ENCODE measurements around the gene TMPRSS7. TPM values are rescaled to one million over a fixed set of nuclear protein-coding genes. Genes with fewer than 3 reads are reported as not detected.
"Not testable (repeated sequence)": the region's sequence is repeated elsewhere in the genome, so short reads cannot be mapped to it uniquely, and the experiment has no call there.

TMPRSS7 gene
- total RNA-seq, 2 donors from 2014 or later = 0.24 to 1.6 TPM

- no peak overlapping the region for H3K27ac Mint-ChIP-seq
- H3K27me3 Mint-ChIP-seq = no peaks in the 10 kb centered on the region
- no peak overlapping the region for H3K4me3 Mint-ChIP-seq
- H3K36me3 Mint-ChIP-seq (ENCODE audit: low read depth) = no peaks in the 10 kb centered on the region
- no peak for ATAC-seq (replicated peaks)
- H3K9me3 Mint-ChIP-seq = no peaks in the 10 kb centered on the region
- H3K4me1 Mint-ChIP-seq = no peaks in the 10 kb centered on the region
Observed at GRCh38 chr3:112030901-112031300, 3.6 kb upstream of the TMPRSS7 start.

- Mint-ChIP-seq H3K4me1 (no peaks in the 10 kb centered on the region), H3K27me3 (no peaks in the 10 kb centered on the region)
Observed at GRCh38 chr3:112032098-112032731, 2.3 kb upstream of the TMPRSS7 start.

DNA sequence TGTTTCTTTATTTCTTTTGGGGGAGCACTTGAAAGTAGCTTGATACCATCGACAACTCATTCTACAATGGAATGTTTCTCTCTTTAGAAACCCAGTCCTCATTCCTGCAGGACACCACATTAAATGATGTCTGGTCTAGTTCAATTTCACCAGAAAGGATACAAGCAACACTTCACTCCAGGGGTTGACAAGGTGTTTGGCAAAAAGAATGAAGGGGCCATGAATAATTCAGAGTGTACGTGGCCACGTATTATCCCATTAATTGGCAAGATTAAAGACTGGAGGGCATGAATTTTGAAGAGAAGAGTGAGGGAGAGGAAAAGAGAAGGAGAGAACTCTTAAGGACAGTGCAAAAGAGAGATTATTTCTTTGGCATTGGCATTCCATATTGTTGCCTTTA, 705 bp downstream of the TMPRSS7 start:
- Mint-ChIP-seq H3K9me3 (no peaks in the 10 kb centered on the region), H3K4me3 (no peak overlapping the region), H3K36me3 (ENCODE audit: low read depth) (no peaks in the 10 kb centered on the region), H3K4me1 (no peaks in the 10 kb centered on the region), H3K27ac (no peak overlapping the region), H3K27me3 (no peaks in the 10 kb centered on the region)
- ATAC-seq (replicated peaks) = no peak

More at GRCh38 chr3:112032098-112032731, 2.3 kb upstream of the TMPRSS7 start:
- Mint-ChIP-seq H3K27ac (no peak overlapping the region), H3K9me3 (no peaks in the 10 kb centered on the region), H3K36me3 (ENCODE audit: low read depth) (no peaks in the 10 kb centered on the region), H3K4me3 (no peak overlapping the region)
- no peak for ATAC-seq (replicated peaks)

GRCh38 chr3:112037194-112037593, 2.7 kb downstream of the TMPRSS7 start:
- H3K9me3 Mint-ChIP-seq; H3K4me1 Mint-ChIP-seq; H3K4me3 Mint-ChIP-seq; ATAC-seq (replicated peaks); H3K36me3 Mint-ChIP-seq (ENCODE audit: low read depth); H3K27ac Mint-ChIP-seq; H3K27me3 Mint-ChIP-seq: not testable (repeated sequence)

- H3K9me3 Mint-ChIP-seq = no peaks in the 10 kb centered on the region
- ATAC-seq (replicated peaks) = no peak
- no peaks in the 10 kb centered on the region for H3K4me1 Mint-ChIP-seq
- H3K4me3 Mint-ChIP-seq = no peak overlapping the region
- no peaks in the 10 kb centered on the region for H3K27me3 Mint-ChIP-seq
- H3K36me3 Mint-ChIP-seq (ENCODE audit: low read depth) = no peaks in the 10 kb centered on the region
- H3K27ac Mint-ChIP-seq = no peak overlapping the region
Observed at GRCh38 chr3:112038863-112039262, 4.3 kb downstream of the TMPRSS7 start.

DNA sequence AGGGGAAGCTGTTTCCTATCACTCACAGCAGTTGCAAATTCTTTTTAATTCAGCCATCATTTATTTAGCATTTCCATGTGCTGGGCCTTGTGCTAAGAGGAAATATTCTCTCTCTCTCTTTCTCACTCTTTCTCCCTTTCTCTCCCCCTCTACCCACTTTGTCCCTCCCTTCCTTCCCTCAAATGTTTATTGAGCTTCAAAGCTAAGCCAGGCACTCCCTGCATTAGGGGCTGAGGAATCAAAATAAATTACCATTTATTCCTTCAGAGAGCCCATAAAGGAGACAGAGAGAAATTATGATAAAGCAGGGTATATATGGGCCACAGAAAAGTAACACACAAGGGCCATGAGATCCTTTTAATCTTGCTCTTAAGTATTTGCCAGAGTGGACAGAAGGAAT, 6.8 kb downstream of the TMPRSS7 start:
- Mint-ChIP-seq H3K9me3 (no peaks in the 10 kb centered on the region), H3K27ac (no peak overlapping the region), H3K4me1 (no peaks in the 10 kb centered on the region), H3K4me3 (no peak overlapping the region), H3K36me3 (ENCODE audit: low read depth) (no peaks in the 10 kb centered on the region), H3K27me3 (no peaks in the 10 kb centered on the region)
- ATAC-seq (replicated peaks) = no peak

DNA sequence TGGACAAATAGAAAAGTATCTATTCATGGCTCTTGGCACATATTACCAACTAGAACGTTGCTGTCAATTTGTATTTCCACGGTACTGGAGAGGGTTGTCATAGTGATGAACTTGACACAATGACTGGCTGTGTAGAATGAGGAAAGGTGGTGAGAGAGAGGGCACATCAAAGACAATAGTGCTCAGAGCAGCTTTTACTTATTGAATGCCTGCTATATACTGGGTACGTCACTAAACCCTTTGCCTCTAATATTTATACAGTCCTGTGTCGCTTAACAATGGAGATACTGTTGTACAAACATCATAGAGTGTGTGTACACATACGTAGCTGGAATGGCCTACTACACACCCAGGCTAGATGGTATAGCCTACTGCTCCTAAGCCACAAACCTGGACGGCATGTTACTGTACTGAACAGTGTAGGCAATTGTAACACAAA, 8.3 kb downstream of the TMPRSS7 start:
- no peak overlapping the region for H3K27ac Mint-ChIP-seq
- ATAC-seq (replicated peaks) = no peak
- no peaks in the 10 kb centered on the region for H3K9me3 Mint-ChIP-seq
- no peaks in the 10 kb centered on the region for H3K36me3 Mint-ChIP-seq (ENCODE audit: low read depth)
- peaks cover 5% of the 10 kb centered on the region for H3K4me1 Mint-ChIP-seq
- no peak overlapping the region for H3K4me3 Mint-ChIP-seq
- no peaks in the 10 kb centered on the region for H3K27me3 Mint-ChIP-seq

- H3K27ac Mint-ChIP-seq = no peak overlapping the region
- H3K4me3 Mint-ChIP-seq = no peak overlapping the region
- H3K27me3 Mint-ChIP-seq = no peaks in the 10 kb centered on the region
- ATAC-seq (replicated peaks) = peak; percentile 95
- no peaks in the 10 kb centered on the region for H3K36me3 Mint-ChIP-seq (ENCODE audit: low read depth)
- peaks cover 5% of the 10 kb centered on the region for H3K4me1 Mint-ChIP-seq
- no peaks in the 10 kb centered on the region for H3K9me3 Mint-ChIP-seq
Observed at GRCh38 chr3:112043621-112044201, 9.2 kb downstream of the TMPRSS7 start.

GRCh38 chr3:112046599-112046998, 12.1 kb downstream of the TMPRSS7 start:
- Mint-ChIP-seq H3K4me1 (peaks cover 5% of the 10 kb centered on the region), H3K9me3 (no peaks in the 10 kb centered on the region), H3K27ac (no peak overlapping the region), H3K4me3 (no peak overlapping the region), H3K27me3 (peaks cover 1% of the 10 kb centered on the region), H3K36me3 (ENCODE audit: low read depth) (no peaks in the 10 kb centered on the region)
- no peak for ATAC-seq (replicated peaks)

- no peak overlapping the region for H3K4me3 Mint-ChIP-seq
- no peak overlapping the region for H3K27ac Mint-ChIP-seq
- H3K27me3 Mint-ChIP-seq = peaks cover 5% of the 10 kb centered on the region
- no peaks in the 10 kb centered on the region for H3K9me3 Mint-ChIP-seq
- H3K4me1 Mint-ChIP-seq = peaks cover 5% of the 10 kb centered on the region
- ATAC-seq (replicated peaks) = peak; percentile 55
- H3K36me3 Mint-ChIP-seq (ENCODE audit: low read depth) = no peaks in the 10 kb centered on the region
Observed at GRCh38 chr3:112047264-112047663, 12.7 kb downstream of the TMPRSS7 start.

GRCh38 chr3:112048911-112049310, 14.4 kb downstream of the TMPRSS7 start:
- Mint-ChIP-seq H3K36me3 (ENCODE audit: low read depth) (no peaks in the 10 kb centered on the region), H3K27ac (no peak overlapping the region), H3K4me1 (peaks cover 5% of the 10 kb centered on the region), H3K27me3 (peaks cover 5% of the 10 kb centered on the region), H3K9me3 (no peaks in the 10 kb centered on the region), H3K4me3 (no peak overlapping the region)
- ATAC-seq (replicated peaks) = no peak

DNA sequence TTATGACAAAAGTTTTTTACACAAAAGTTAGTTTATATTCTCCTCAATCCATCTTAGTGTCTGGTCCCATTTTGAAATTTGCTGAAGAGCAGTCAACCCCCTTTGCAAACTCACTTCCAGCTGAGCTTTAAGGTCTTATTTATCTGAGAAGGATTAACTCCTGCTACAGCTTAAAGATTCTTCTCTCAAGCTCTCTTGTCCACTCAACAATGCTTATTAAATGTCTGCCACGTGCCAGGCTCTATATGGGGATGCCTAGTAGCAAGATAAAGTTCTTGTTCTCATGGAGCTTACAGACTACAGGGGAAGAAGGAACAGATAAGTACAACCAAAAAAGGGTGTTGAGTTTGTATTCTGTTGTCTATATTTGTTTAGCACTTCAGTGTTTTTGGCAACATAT, 18.7 kb downstream of the TMPRSS7 start:
- Mint-ChIP-seq H3K27ac (no peak overlapping the region), H3K4me3 (no peak overlapping the region), H3K4me1 (peaks cover 18% of the 10 kb centered on the region), H3K36me3 (ENCODE audit: low read depth) (no peaks in the 10 kb centered on the region), H3K27me3 (peaks cover 7% of the 10 kb centered on the region), H3K9me3 (no peaks in the 10 kb centered on the region)
- ATAC-seq (replicated peaks) = no peak

DNA sequence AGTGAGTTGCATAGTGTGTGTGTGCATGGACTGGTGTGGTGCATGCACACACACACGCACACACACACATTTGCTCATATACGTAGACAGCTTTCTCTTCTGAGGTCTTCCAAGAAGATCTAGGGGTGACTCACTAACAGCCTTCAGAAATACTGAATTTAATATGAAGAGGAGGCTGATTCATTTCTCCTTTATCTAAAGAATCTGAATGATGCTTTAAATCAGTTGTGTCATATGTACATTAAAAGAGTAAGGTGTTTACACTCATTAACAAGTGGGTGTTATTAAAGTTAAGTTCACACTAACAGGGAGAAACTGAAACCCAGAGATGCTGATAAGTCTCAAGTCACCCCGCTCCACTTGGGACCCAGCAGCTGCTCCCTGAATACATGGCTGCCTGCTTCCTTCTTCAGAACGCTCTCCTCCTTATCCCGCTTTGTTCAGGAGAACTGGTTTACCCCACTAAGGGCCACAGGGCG, 22.0 kb downstream of the TMPRSS7 start:
- ATAC-seq (replicated peaks) = peak; percentile 97
- peak overlapping the region; percentile 60 for H3K4me3 Mint-ChIP-seq

DNA sequence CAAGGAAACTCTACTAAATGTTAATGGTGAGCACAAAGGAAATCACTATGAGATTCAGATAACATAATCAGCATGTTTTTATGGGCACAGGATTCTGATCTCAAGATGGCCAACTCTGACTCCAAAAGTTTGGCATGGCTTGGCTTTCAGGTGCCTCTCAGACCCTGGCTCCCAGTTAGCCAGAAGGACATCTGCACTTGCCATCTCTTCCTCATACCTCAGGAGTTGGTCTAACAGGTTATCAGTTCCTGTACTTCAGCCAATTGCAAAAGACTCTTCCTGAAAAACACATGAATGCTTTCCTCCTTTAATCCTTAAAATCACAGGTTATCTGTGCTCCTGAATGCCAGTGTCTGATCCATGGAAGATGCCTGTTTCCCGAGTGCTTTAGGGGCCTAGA, 25.0 kb downstream of the TMPRSS7 start:
- Mint-ChIP-seq H3K4me1 (peaks cover 18% of the 10 kb centered on the region), H3K27ac (no peak overlapping the region), H3K4me3 (no peak overlapping the region), H3K27me3 (no peaks in the 10 kb centered on the region), H3K36me3 (ENCODE audit: low read depth) (no peaks in the 10 kb centered on the region), H3K9me3 (no peaks in the 10 kb centered on the region)
- no peak for ATAC-seq (replicated peaks)

More for the DNA sequence above, 22.0 kb downstream of the TMPRSS7 start:
- H3K9me3 Mint-ChIP-seq = no peaks in the 10 kb centered on the region
- H3K36me3 Mint-ChIP-seq (ENCODE audit: low read depth) = no peaks in the 10 kb centered on the region
- peak overlapping the region; percentile 46 for H3K27ac Mint-ChIP-seq
- peaks cover 18% of the 10 kb centered on the region for H3K4me1 Mint-ChIP-seq
- peaks cover 7% of the 10 kb centered on the region for H3K27me3 Mint-ChIP-seq

- Mint-ChIP-seq H3K9me3 (no peaks in the 10 kb centered on the region), H3K27ac (no peak overlapping the region), H3K27me3 (no peaks in the 10 kb centered on the region), H3K4me3 (no peak overlapping the region), H3K4me1 (peaks cover 12% of the 10 kb centered on the region), H3K36me3 (ENCODE audit: low read depth) (no peaks in the 10 kb centered on the region)
- ATAC-seq (replicated peaks) = no peak
Observed at GRCh38 chr3:112061152-112061551, 26.6 kb downstream of the TMPRSS7 start.
